Stimulated activated CD8-positive, alpha-beta memory T cell treated with anti-CD3 and anti-CD28 coated beads, Interleukin-7, amount 100 ng/mL, for 1 hour (primary cell): Measurements from ENCODE around the gene TOPAZ1.
A peak's percentile ranks its signal among the peaks of the same experiment; 100 is the strongest.

ENCODE experiments used
- DNase-seq, 2 donors: peaks; one replicate each; pipeline ENCODE4 v3.0.0-alpha.2; 2020; ENCODE audit warnings: low read depth in 2 of 2

TOPAZ1 gene

DNA sequence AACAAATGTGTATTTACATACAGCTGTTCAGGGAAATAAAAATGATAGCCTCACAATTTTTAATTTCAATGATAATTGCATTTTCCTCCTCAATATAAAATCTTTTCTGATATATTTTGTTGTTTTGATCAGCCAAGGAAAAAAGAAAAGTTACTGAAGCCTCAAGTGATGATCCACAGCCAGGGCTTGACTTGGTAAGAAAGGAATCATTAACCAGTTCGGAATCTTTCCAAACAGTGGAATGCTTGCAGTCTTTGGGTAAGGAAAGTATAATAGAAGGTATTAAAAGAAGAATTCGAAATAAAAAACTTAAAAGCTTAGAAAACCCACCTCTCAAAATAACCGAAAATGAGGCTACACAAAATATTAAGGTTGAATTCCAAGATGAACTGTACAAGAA is 1.0 kb downstream of the TOPAZ1 start:
- DNase-seq = no peak

DNA sequence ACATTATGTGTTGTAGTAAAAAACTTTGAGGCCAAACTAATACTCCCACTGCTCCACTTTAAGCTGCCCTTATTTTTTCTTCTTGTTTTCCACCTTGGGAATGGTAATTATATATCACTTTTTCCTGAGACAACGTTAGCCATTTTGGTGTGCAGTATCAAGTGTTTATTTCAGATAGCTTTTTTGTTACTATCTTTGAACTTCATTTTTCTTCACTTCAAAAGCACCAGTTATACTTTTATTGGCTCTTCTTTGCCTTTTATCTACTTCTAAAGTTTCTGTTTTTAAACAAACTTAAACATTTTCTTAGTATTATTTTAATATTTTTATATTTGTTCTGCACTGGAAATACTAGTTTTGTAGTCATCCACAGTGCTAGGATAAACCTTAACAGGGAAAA is 6.5 kb downstream of the TOPAZ1 start:
- no peak for DNase-seq

DNA sequence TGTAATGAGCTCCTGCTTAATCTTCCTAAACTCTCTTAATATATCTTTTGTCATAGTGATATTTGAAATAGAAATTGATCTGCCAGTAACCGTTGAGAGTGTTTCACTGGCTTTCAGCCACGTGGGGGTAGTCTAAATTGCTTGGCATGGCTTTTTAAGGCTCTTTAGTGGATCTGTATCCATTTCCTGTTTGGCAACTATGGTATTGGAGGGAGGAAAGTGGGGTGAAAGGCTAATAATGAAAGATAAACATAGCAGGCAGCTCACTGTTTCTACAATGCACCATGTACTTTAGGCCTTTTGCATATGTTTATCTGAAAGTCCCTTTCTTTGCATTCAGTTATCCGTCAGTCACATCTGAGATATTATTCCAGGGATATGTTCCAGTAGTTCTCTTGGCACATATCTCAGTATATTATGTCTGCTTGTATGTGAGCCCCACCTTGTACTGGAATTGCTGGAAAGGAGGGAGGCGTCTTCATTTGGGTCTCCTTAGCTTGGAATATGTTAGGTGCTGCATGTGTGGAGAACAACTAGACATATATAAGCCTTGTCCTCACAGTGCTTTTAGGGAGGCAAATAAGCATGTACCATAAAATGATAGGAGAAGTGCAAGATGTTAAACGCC is 10.8 kb downstream of the TOPAZ1 start:
- no peak for DNase-seq

DNA sequence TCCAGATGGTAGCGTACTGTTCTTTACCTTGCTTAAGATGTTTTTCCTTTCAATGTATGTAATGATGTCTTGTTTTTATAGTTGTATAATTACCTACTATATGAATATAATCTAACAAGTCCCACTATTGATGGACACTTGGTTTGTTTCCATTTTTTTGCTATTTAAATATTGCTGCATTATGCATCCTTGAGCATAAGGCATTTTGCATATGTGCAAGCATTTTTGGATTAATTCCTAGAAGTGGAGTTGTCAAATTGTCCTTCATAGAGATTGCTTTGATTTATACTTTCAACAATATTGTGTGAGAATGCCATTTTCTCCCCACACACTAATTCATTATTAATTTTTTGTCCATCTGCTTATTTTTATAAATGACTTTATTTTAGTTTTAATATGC is 17.7 kb downstream of the TOPAZ1 start:
- DNase-seq = no peak

DNA sequence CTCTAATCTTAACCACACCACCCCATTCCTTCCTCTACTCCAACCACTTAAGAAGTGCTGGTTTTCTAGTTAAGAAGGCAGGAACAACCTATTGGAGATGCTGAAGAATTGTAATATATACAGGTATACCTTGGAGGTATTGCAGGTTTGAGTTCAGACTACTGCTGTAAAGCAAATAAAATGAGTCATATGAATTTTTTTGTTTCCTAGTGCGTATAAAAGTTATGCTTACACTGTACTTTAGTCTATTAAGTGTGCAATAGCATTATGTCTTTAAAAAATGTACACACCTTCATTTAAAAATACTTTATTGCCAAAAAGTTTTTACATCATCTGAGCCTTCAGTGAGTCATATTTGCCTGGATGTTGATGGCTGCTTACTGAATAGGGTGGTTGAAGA is 22.5 kb downstream of the TOPAZ1 start:
- DNase-seq = no peak

DNA sequence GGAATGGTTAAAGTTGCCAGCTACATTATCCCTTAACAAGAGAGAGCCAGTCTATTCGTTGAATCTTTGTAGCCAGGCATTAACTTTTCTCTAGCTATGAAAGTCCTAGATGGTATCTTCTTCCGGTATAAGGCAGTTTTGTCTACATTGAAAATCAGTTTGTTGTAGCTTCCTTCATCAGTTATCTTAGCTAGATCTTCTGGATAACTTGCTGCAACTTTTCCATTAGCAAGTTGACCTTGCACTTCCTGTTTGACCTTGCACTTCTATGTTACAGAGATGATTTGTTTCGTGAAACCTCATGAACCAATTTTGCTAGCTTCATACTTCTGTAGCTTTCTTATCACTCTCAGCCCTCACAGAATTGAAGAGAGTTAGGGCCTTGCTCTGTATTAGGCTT is 24.1 kb downstream of the TOPAZ1 start:
- DNase-seq = no peak

DNA sequence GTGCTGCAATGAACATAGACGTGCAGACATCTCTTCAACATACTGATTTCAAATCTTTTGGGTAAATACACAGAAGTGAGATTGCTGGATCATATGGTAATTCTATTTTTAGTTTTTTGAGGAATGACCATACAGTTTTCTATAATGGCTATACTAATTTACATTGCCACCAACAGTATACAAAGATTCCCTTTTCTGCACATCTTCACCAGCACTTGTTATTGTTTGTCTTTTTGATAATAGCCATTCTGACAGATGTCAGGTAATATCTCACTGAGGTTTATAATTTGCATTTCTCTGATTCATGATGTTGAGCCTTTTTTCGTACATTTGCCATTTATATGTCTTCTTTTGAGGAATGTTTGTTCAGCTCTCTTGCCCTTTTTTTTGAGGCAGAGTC is 30.5 kb downstream of the TOPAZ1 start:
- no peak for DNase-seq

DNA sequence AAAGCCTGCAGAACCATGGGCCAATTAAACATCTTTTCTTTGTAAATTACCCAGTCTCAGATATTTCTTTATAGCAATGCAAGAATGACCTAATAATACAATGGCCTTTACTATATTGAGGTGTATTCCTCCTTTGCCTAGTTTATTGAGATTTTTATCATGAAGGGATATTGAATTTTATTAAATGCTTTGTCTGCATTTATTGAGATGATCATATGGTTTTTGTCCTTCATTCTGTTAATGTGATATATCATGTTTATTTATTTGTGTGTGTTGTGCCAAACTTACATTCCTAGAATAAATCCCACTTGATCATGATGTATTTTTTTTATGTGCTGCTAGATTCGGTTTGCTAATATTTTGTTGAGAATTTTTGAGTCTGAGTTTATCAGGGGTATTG is 36.2 kb downstream of the TOPAZ1 start:
- DNase-seq = no peak

DNA sequence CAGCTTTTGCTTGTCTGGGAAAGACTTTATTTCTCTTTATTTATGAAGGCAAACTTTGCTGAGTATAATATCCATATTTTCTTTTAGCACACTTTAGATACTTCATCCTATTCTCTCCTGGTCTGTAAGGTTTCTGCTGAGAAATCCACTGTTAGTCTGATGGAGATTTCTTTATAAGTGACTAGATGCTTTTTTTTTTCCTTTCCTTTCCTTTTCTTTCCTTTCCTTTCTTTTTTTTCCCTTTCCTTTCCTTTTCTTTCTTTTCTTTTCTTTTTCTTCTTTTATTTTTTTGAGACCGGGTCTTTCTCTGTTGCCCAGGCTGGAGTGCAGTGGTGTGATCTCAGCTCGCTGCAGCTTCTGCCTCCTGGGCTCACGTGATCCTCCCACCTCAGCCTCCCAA is 38.4 kb downstream of the TOPAZ1 start:
- no peak for DNase-seq

DNA sequence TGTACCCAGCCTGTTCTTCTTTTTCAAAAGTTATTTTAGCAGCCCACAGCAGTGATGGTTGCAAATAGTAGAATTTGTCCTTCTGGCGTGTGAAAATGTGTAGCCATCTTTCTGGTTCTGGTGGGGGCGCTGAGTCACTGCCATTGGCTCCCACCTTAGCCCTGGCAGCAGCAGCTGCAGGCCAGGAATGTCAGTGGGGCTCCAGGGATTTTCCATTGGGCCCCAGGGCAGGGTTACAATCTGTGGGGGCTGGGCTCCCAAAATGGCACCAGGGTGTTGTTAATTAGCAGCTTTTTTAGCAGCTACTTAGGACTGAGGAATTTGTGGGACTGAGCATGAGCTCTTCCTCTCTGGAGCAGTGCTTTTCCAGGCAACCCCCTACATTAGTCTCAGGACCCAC is 38.9 kb downstream of the TOPAZ1 start:
- no peak for DNase-seq

DNA sequence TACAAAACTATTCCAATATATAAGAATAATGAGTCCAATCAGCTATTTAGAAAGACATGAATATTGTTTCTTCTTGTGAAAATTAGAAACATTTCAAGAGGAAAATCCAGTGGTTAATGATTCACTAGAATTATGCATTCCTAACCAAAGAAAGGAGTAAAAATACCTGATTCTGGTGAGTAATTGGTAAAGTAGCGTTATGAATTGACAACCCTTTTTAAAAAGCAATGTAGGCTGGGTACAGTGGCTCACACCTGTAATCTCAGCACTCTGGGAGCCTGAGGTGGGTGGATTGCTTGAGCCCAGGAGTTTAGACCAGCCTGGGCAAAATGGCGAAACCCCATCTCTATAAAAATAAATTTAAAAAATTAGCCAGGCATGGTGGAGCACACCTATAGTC is 43.3 kb downstream of the TOPAZ1 start:
- no peak for DNase-seq

DNA sequence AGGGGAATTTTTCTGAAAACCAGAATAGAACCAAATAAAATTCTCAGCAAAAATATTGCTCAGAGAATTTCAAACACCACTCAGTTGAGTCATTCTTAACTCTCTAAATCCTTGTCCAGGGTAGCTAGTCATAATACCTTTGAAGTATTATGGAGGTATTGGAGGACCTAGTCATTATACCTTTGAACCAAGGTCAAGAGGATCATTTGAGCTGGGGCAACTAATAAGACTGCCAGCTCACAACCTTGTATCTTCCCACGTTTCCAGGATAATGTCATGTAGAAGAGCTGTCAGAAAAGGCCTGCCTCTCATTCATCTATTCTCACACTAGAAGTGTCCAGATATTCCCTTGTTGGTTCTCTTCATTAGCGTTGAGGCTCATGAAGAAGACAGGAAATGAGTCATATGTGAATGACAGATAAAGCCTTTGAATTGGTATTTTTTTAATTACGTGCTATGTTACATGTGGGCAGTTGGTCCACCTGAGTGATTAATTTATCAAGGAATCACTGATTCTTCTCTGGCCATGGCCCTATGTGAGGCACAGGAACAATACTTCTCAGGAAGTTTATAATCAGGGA is 48.3 kb downstream of the TOPAZ1 start:
- DNase-seq = no peak

DNA sequence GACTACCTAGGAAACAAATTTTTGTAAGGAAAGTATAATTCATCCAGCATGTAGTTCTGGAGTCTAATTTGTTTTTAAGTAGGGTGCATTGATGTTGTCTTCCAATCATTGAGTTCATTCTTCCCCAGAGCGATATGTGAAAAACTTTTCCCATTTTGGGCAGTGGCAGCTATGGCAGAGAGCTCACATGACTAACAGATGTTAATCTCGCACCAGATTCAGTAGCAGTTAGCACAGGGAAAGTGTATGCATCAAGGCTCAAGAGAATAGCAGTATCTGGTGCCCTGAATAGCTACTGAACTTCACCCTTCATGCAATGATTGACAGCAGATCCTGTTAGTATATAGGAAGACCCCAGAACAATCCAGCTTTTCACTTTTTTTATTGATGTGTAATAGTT is 50.6 kb downstream of the TOPAZ1 start:
- DNase-seq = no peak

DNA sequence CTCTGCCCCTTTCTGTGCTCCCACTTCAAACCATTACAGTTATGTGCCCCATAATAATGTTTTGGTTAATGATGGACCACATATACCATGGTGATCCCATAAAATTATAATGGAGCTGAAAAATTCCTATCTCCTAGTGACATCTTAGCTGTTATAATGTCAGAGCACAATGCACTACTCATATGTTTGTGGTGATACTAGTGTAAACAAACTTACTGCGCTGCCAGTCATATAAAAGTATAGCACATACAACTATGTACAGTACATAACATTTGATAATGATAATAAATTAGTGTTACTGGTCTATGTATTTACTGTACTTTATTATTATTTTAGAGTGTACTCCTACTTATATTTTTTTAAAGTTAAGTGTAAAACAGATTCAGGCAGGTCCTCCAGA is 51.3 kb downstream of the TOPAZ1 start:
- no peak for DNase-seq

DNA sequence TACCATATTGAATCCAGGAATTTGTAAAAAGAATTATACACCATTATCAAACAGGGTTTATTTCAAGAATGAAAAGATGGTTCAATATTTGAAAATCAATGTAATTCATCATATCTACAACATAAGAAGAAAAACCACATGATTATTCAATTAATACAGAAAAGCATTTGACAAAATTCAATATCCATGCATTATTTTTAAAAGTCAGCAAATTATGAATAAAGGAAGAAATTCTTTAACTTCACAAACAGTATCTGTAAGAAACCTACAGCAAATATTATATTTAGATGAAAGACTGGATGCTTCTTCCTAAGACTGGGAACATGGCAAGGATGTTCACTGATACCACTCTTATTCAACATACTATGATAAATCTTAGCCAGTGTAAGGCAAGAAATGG is 55.6 kb downstream of the TOPAZ1 start:
- no peak for DNase-seq

DNA sequence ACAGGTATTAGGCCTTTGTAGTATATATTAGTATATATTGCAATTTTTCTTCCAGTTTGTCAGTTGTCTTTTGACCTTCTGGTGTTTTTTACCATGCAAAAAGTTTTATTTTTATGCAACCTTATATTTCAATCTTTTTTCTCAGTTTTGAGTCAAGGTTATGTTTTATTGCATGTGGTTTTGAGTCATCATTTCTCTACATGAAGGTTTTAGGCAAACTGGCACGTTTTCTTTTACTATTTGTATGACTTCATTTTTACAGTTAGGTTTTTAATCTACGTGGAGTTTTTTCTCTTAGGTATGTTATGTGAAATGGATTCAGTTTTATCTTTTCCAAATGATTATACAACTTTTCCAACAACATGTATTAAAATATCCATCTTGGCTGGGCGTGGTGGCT is 60.1 kb downstream of the TOPAZ1 start:
- no peak for DNase-seq

DNA sequence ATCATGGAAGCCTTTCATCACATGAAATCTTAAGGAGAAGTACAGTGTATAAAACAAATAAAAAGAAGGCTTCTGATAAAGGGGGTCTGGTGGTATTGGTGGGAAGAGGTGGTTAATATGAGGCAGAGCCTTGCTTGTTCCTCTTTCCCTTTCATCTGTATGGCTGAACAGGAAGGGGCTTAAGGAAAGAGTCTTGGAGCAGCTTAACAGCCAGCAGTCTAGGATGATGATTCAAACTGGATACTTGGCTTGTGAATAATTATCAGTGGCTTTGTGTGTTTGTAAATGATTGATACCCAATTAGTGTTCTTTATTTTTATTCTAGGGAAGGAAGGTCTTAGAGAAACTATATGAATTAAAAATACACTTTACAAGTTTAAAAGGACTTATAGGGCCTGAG is 67.8 kb downstream of the TOPAZ1 start:
- DNase-seq = no peak

DNA sequence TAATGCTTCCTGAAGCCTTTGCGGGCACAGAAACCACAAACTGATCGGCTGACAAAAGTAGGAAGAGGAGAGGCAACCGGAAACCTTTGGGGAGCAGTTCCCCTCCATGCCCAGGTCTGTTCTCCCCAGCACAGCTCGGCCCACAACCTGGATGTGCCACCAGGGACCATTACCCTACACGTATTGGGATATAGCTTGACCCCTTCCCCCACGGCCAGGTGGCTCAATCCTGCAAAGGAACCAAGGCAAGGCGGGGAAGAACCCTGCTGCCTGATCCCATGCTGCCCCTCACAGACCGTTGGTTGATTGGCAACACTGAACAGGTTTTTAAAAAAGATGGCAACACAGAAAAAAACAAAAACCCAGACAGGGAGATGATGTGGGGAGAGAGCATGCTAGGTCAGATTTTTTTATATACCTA is 77.2 kb downstream of the TOPAZ1 start:
- DNase-seq = no peak

DNA sequence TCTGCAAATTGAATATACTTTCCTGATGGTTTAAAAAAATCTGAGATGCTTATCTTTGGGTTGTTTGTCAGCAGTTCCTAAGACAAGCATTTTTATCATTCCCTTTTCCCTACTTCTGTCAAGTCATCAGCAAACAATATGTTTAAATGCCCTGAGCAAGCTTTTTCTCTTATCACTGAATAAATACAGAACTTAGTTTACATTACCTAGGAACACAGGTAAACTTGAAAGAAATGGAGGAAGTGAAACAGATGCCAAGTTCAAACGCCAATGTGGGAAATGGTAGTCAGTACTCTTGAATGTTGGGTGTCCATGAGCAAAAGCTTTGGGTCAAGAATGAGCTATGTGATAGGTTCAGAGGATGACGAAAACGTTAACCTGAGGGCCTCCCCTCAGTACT is 79.6 kb downstream of the TOPAZ1 start:
- no peak for DNase-seq

DNA sequence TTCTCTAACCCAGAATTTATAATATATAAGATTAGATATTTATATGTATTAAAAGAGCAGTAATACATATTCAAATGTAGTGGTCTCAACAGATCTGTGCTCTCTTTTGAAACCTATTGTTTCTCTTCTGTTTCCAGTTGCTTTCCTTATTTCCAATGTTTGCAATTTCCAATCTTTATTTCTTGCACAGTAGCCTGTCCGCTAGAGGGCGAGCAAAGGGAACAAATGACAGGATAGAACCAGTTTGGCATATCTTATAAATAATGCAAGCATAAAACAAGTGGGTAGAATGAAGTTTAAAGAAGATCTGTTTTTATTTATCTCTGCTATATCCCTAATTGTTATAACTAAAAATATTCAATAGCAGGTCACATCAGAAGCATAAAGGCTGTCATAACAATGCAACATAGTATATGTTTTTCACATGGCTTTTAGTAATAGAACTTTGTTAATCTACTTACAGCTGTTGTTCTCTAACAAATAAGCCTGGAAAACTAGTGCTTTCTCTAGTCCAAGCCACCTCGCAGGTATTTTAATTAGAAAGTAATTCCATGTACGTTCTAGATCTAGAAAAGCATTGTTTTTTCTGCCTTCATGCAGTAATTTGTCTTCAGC is 81.8 kb downstream of the TOPAZ1 start:
- DNase-seq = peak; percentile 11 to 31

DNA sequence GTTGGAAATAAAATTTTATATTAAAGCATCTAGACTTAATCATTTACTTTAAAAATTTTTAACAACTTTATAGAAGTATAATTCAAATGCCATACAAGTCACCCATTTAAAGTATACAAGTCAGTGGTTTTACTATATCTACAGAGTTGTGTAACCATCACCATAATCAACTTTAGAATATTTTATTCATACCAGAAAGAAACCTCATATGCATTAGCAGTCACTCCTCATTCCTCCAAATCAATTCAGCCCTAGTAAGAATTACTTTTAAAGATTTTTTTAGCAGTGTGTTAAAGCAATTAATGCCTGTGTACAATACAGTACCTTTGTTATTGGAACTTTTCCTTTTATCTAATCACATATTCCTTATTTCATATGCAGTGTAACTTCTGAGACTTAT is 82.9 kb downstream of the TOPAZ1 start:
- DNase-seq = no peak

DNA sequence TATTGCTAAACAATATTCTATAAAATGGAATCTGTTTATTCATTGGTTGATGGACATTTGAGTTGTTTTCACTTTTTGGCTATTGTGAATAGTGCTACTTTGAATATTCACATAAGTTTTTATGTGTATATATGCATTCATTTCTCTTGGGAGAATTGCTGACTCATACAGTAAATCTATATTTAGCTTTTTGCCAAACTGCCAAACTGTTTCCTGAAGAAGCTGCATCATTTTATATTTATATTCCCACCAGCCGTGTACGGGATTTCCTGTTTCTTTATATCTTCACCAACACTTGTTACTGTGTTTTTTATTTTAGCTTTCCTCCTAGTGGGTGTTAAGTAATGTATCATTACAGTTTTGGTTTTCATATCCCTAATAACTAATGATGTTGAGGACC is 84.3 kb downstream of the TOPAZ1 start:
- no peak for DNase-seq

DNA sequence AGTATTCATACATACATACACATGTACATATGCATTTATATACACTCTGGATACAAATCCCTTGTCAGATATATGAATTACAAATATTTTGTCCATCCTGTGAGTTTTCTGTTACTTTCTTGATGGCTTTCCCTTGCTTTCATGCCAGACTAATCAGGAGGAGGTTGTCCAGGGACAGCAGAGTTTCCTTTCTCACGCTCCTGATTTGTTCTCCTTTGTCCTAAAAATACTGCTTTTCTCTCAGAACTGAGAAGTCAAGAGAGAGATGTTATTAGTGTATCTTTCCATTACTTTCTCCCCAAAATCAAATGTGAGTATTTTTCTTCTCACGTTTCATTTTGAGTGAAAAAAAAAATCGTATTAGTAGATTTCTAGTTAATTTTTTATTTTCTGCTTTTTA is 84.8 kb downstream of the TOPAZ1 start:
- DNase-seq = no peak

DNA sequence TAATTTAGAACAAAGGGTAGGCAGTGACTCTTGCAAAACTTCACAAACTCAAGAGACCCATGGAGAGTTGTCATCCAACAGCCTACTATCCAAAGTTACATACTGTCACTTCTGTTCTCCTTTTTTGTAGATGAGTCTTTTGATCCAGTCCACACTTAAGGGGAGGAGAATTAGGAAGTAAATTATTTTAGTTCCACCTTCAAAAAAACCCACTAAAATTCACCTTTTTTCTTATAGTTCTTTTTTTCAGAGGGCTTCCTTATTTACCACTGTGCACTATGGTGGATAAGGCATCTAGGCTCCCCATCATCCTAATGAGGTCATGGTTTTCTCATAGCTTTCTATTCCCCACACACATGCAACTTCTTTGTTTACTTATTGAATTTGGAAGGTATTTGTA is 88.3 kb downstream of the TOPAZ1 start:
- DNase-seq = no peak
